ENCODE measurements around the gene ESD.

DNA sequence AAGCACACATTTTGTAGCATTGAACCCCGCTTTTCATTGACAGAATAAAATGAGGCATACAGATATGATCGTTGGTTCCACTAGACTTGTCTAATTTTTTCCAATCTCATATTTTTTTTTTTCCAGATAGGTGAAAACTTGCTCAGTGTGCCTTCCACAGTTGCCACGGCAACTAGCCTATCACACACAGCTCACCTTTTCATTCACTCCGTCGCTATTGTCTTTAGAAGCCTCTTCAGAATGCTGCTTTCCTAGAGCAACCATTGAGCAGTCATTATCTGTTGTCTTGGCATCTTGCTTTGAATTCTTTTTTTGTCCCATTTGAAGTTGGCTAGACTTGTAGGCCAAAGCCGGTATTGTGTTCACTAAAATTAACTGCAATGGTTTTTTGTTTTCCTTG, 37.7 kb upstream of the ESD start:
- TF ChIP-seq, protein P1, sequence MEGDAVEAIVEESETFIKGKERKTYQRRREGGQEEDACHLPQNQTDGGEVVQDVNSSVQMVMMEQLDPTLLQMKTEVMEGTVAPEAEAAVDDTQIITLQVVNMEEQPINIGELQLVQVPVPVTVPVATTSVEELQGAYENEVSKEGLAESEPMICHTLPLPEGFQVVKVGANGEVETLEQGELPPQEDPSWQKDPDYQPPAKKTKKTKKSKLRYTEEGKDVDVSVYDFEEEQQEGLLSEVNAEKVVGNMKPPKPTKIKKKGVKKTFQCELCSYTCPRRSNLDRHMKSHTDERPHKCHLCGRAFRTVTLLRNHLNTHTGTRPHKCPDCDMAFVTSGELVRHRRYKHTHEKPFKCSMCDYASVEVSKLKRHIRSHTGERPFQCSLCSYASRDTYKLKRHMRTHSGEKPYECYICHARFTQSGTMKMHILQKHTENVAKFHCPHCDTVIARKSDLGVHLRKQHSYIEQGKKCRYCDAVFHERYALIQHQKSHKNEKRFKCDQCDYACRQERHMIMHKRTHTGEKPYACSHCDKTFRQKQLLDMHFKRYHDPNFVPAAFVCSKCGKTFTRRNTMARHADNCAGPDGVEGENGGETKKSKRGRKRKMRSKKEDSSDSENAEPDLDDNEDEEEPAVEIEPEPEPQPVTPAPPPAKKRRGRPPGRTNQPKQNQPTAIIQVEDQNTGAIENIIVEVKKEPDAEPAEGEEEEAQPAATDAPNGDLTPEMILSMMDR (IDR thresholded peaks at IDR 0.05) = no peak
- no peak for TF ChIP-seq EZH2phosphoT487 (IDR thresholded peaks at IDR 0.05)
- no peak for TF ChIP-seq EZH2 (IDR thresholded peaks at IDR 0.05)

All from neural progenitor cell (in vitro differentiated cells).